CD14-positive monocyte (primary cell): ENCODE measurements around the gene TMUB1. TPM values are rescaled to one million over a fixed set of nuclear protein-coding genes. Genes with fewer than 3 reads are reported as not detected.
A peak's percentile ranks its signal among the peaks of the same experiment; 100 is the strongest.

Experiments used
- DNase-seq, 3 donors: peaks; one replicate each; pipeline ENCODE4 v3.0.0-alpha.2; 2011 to 2022
- H2AFZ ChIP-seq: 2 replicates; pipeline ENCODE4 v1.6.0; 2012; ENCODE audit warnings: mild to moderate bottlenecking, low read depth, low read length, inconsistent platforms; ENCODE audit not compliant: insufficient read depth, poor library complexity, severe bottlenecking
- H3K27ac ChIP-seq, 2 donors: 1 replicate in 1 of 2; 2 replicates in 1 of 2; pipeline ENCODE4 v1.5.1; 2012 to 2013; ENCODE audit warnings: low read length in 2 of 2, control low read depth in 1 of 2, inconsistent platforms in 1 of 2, low read depth in 1 of 2, mild to moderate bottlenecking in 1 of 2
- H3K27me3 ChIP-seq, 2 donors: one replicate each; pipeline versions ENCODE4 v1.6.0 to v1.6.1; 2011 to 2013; ENCODE audit warnings: low read length in 2 of 2; ENCODE audit not compliant: control insufficient read depth in 2 of 2, insufficient read depth in 2 of 2
- H3K36me3 ChIP-seq, 2 donors: replicated peaks in 1 of 2; 1 replicate in 1 of 2; 2 replicates in 1 of 2; pipeline versions ENCODE4 v1.5.1 to v1.6.1; 2012 to 2013; ENCODE audit warnings: low read length in 2 of 2, control low read depth in 1 of 2, inconsistent platforms in 1 of 2, mild to moderate bottlenecking in 1 of 2; ENCODE audit not compliant: insufficient read depth in 2 of 2, control insufficient read depth in 1 of 2
- H3K4me1 ChIP-seq, 2 donors: 1 replicate in 1 of 2; 2 replicates in 1 of 2; pipeline versions ENCODE4 v1.5.1 to v1.6.1; 2012 to 2013; ENCODE audit warnings: low read length in 2 of 2, control low read depth in 1 of 2, inconsistent platforms in 1 of 2, mild to moderate bottlenecking in 1 of 2, moderate library complexity in 1 of 2; ENCODE audit not compliant: insufficient read depth in 2 of 2, control insufficient read depth in 1 of 2
- H3K4me2 ChIP-seq: replicated peaks from 2 replicates; pipeline ENCODE3; 2012; ENCODE audit warnings: low read length, moderate library complexity, mild to moderate bottlenecking; ENCODE audit not compliant: poor library complexity, severe bottlenecking; ENCODE audit errors: extremely low read depth
- H3K4me3 ChIP-seq, 3 experiments: fragments of 200-600 bp in 1 of 3; sonication (generic) in 1 of 3; replicated peaks in 1 of 3; 1 replicate in 2 of 3; 2 replicates in 1 of 3; pipeline ENCODE4 v1.5.1; 2011 to 2013; ENCODE audit warnings: low read length in 3 of 3, mild to moderate bottlenecking in 3 of 3, control low read depth in 2 of 3, low read depth in 2 of 3, inconsistent platforms in 1 of 3, moderate library complexity in 1 of 3
- H3K79me2 ChIP-seq: 2 replicates; pipeline ENCODE4 v1.6.0; 2012; ENCODE audit warnings: mild to moderate bottlenecking, control low read depth, inconsistent platforms, low read length, moderate library complexity; ENCODE audit not compliant: insufficient read depth
- H3K9ac ChIP-seq: 2 replicates; pipeline ENCODE4 v1.6.0; 2017; ENCODE audit warnings: low read length, mild to moderate bottlenecking; ENCODE audit not compliant: insufficient read depth, poor library complexity, severe bottlenecking
- H3K9me3 ChIP-seq, 2 donors: replicated peaks in 1 of 2; 1 replicate in 1 of 2; 2 replicates in 1 of 2; pipeline versions ENCODE4 v1.5.1 to v1.6.1; 2012 to 2013; ENCODE audit warnings: low read length in 2 of 2, control low read depth in 1 of 2; ENCODE audit not compliant: control insufficient read depth in 1 of 2, insufficient read depth in 1 of 2
- H4K20me1 ChIP-seq: 2 replicates; pipeline ENCODE4 v1.6.0; 2012; ENCODE audit warnings: mild to moderate bottlenecking, low read length, control low read depth, moderate library complexity; ENCODE audit not compliant: insufficient read depth
- H3K27ac Mint-ChIP-seq, 7 donors: one replicate each; pipeline ENCODE4 v1.8.0; 2020; ENCODE audit warnings: mild to moderate bottlenecking in 7 of 7, mixed read lengths in 7 of 7, moderate library complexity in 6 of 7, inconsistent platforms in 2 of 7
- H3K27me3 Mint-ChIP-seq, 3 donors: one replicate each; pipeline ENCODE4 v1.8.0; 2021 to 2022; ENCODE audit warnings: low read depth in 3 of 3, mild to moderate bottlenecking in 3 of 3, mixed read lengths in 3 of 3, moderate library complexity in 3 of 3, inconsistent platforms in 1 of 3
- H3K36me3 Mint-ChIP-seq, 2 donors: one replicate each; pipeline ENCODE4 v1.8.0; 2020; ENCODE audit warnings: mixed read lengths in 2 of 2, inconsistent platforms in 1 of 2, mild to moderate bottlenecking in 1 of 2
- H3K4me1 Mint-ChIP-seq: one replicate; pipeline ENCODE4 v1.8.0; 2020; ENCODE audit warnings: mild to moderate bottlenecking, mixed read lengths
- H3K4me3 Mint-ChIP-seq, 2 donors: one replicate each; pipeline ENCODE4 v1.8.0; 2020; ENCODE audit warnings: mild to moderate bottlenecking in 2 of 2, mixed read lengths in 2 of 2, moderate library complexity in 1 of 2
- H3K9me3 Mint-ChIP-seq, 7 donors: one replicate each; pipeline ENCODE4 v1.8.0; 2020 to 2022; ENCODE audit warnings: mixed read lengths in 7 of 7, mild to moderate bottlenecking in 6 of 7, moderate library complexity in 6 of 7, inconsistent platforms in 2 of 7
- WGBS: methylation state at CpG from one replicate; pipeline ENCODE4 v1.1.5; 2013; ENCODE audit warnings: missing lambda C conversion rate; ENCODE audit not compliant: insufficient coverage; 5-methylcytosine and 5-hydroxymethylcytosine counted together
- intact Hi-C, 2 donors: fragments of 100-400 bp; cut with micrococcal nuclease; formaldehyde crosslinking; loops; one replicate each; pipeline versions ENCODE4 v1.15.0 to v1.15.1; 2023
- polyA plus RNA-seq, 3 donors: library from polyadenylated mRNA; depleted of rRNA in 1 of 3; unstranded in 2 of 3; stranded (reverse) in 1 of 3; fragments of 300-500 nt in 2 of 3; fragments of >200 nt in 1 of 3; fragmentation: Illumina TruSeq in 2 of 3; gene quantifications; 1 replicate in 2 of 3; 2 replicates in 1 of 3; pipeline ENCODE4 v1.2.3, GENCODE V29; 2012 to 2021
- TF ChIP-seq, protein P1 (sequence below): fragments of 200-600 bp; IDR thresholded peaks from one replicate; pipeline ENCODE4 v1.8.0; 2022; ENCODE audit warnings: antibody characterized with exemption, mild to moderate bottlenecking

TMUB1 gene
- polyA plus RNA-seq, 3 donors: 17.4 to 28.2 (median 19.8) TPM

DNA sequence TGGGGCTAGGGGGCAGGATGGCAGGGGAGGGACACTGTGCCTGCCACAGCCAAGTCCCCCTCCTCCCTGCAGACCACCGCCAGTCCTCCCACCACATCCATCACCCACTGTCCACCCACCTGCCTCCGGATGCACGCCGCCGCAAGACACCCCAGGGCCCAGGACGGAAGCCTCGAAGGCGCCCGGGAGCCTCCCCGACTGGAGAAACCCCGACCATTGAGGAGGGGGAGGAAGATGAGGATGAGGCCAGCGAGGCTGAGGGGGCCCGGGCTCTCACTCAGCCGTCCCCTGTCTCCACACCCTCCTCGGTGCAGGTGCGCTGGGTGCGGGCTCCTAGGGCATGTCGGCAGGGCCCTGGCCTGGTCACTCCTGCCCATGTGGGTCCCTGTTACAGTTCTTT is 18.8 kb downstream of the TMUB1 start:
- peaks cover 16% of the 10 kb centered on the region for H3K4me1 Mint-ChIP-seq
- H3K9me3 ChIP-seq: no peaks in the 10 kb centered on the region
- no peak overlapping the region for H3K4me2 ChIP-seq
- H4K20me1 ChIP-seq: peaks cover 83% of the 10 kb centered on the region
- peaks cover 13 to 16% of the 10 kb centered on the region in 2 donors for H3K4me1 ChIP-seq
- TF ChIP-seq, protein P1, sequence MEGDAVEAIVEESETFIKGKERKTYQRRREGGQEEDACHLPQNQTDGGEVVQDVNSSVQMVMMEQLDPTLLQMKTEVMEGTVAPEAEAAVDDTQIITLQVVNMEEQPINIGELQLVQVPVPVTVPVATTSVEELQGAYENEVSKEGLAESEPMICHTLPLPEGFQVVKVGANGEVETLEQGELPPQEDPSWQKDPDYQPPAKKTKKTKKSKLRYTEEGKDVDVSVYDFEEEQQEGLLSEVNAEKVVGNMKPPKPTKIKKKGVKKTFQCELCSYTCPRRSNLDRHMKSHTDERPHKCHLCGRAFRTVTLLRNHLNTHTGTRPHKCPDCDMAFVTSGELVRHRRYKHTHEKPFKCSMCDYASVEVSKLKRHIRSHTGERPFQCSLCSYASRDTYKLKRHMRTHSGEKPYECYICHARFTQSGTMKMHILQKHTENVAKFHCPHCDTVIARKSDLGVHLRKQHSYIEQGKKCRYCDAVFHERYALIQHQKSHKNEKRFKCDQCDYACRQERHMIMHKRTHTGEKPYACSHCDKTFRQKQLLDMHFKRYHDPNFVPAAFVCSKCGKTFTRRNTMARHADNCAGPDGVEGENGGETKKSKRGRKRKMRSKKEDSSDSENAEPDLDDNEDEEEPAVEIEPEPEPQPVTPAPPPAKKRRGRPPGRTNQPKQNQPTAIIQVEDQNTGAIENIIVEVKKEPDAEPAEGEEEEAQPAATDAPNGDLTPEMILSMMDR: no peak
- no peak overlapping the region for H3K27ac ChIP-seq
- no peak overlapping the region for H3K9ac ChIP-seq
- H3K36me3 ChIP-seq: peaks cover 61 to 75% of the 10 kb centered on the region in 2 donors
- H3K4me3 ChIP-seq: no peak overlapping the region
- no peaks in the 10 kb centered on the region for H3K27me3 Mint-ChIP-seq
- intact Hi-C loops: no loop called here
- 97% methylated on average over 7 of the region's 18 CpGs for WGBS
- DNase-seq: no peak
- H3K9me3 Mint-ChIP-seq: peaks cover 0 to under 1% (median 0%) of the 10 kb centered on the region in 7 donors
- no peak overlapping the region for H3K27ac Mint-ChIP-seq
- no peaks in the 10 kb centered on the region for H3K27me3 ChIP-seq
- H3K79me2 ChIP-seq: peaks cover 29% of the 10 kb centered on the region
- H2AFZ ChIP-seq: no peak overlapping the region
- H3K36me3 Mint-ChIP-seq: peaks cover 41 to 68% of the 10 kb centered on the region in 2 donors
- no peak overlapping the region for H3K4me3 Mint-ChIP-seq

DNA sequence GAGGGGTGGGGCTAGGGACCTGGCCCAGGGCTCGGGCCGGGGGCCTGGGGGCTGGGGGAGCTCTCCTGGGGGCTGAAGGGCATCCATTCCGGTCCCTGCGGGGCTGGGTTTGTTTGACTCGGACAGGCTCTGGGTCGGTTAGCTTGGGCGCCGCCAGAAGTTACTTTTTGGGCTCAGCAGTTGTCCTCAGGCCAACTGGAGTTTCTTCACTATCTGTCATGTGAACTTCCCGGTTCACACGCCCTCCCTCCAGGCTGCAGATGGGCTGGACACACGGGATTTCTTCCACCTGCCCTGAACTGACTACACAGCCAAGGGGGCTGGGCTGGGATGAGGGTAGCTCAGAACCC is 20.1 kb downstream of the TMUB1 start:
- H3K4me1 ChIP-seq: peaks cover 24 to 28% of the 10 kb centered on the region in 2 donors
- Mint-ChIP-seq H3K27me3 (no peaks in the 10 kb centered on the region), H3K4me1 (peaks cover 25% of the 10 kb centered on the region), H3K4me3 (no peak overlapping the region), H3K9me3 (no peaks in the 10 kb centered on the region), H3K36me3 (peaks cover 36 to 55% of the 10 kb centered on the region in 2 donors), H3K27ac (peak overlapping the region in 1 of 7 donors; percentile 41)
- H3K27ac ChIP-seq: no peak overlapping the region
- H3K4me2 ChIP-seq: no peak overlapping the region
- H3K9ac ChIP-seq: no peak overlapping the region
- H3K79me2 ChIP-seq: peaks cover 29% of the 10 kb centered on the region
- H3K4me3 ChIP-seq: no peak overlapping the region
- 91% methylated on average over 10 of the region's 11 CpGs for WGBS
- H4K20me1 ChIP-seq: peaks cover 79% of the 10 kb centered on the region
- TF ChIP-seq, protein P1: no peak
- no peaks in the 10 kb centered on the region for H3K9me3 ChIP-seq
- peaks cover 49 to 63% of the 10 kb centered on the region in 2 donors for H3K36me3 ChIP-seq
- no peak for DNase-seq
- intact Hi-C loops: no loop called here
- H3K27me3 ChIP-seq: no peaks in the 10 kb centered on the region
- H2AFZ ChIP-seq: no peak overlapping the region
